HCT116 (cell line): Measurements from ENCODE around the gene SLC10A3.
"Not testable (repeated sequence)": the region's sequence is repeated elsewhere in the genome, so short reads cannot be mapped to it uniquely, and the experiment has no call there.

ENCODE experiments used
- CEBPB ChIP-seq: IDR thresholded peaks from 2 replicates; pipeline ENCODE4 v1.6.1; 2012; ENCODE audit warnings: low read depth
- ELF1 ChIP-seq: IDR thresholded peaks from 2 replicates; pipeline ENCODE4 v1.6.1; 2012; ENCODE audit warnings: low read depth, borderline replicate concordance
- EZH2 ChIP-seq: fragments of 200-600 bp; sonication (generic); IDR thresholded peaks from 2 replicates; pipeline ENCODE4 v1.6.1; 2017; ENCODE audit warnings: antibody characterized with exemption, mixed run types
- EZH2phosphoT487 ChIP-seq: fragments of 200-600 bp; IDR thresholded peaks from 2 replicates; pipeline ENCODE4 v1.6.1; 2018; ENCODE audit warnings: antibody characterized with exemption, borderline replicate concordance
- JUND ChIP-seq: IDR thresholded peaks from 2 replicates; pipeline ENCODE4 v1.6.1; 2012
- POLR2AphosphoS5 ChIP-seq: IDR thresholded peaks from 2 replicates; pipeline ENCODE4 v1.6.1; 2011; ENCODE audit warnings: mild to moderate bottlenecking, low read depth, low read length, moderate library complexity
- SP1 ChIP-seq: IDR thresholded peaks from 2 replicates; pipeline ENCODE4 v1.6.1; 2012; ENCODE audit warnings: low read depth
- TF ChIP-seq, protein P1 (sequence below), 3 experiments: fragments of 200-600 bp in 1 of 3; sonication (generic) in 1 of 3; IDR thresholded peaks in 2 of 3; conservative IDR thresholded peaks in 1 of 3; 2 replicates each; pipeline ENCODE4 v1.5.1; 2012 to 2017; ENCODE audit warnings: low read depth in 2 of 3, low read length in 2 of 3, antibody characterized with exemption in 1 of 3, borderline replicate concordance in 1 of 3, control low read depth in 1 of 3, mild to moderate bottlenecking in 1 of 3, mixed read lengths in 1 of 3, mixed run types in 1 of 3, moderate library complexity in 1 of 3; ENCODE audit not compliant: insufficient read depth in 1 of 3
- TF ChIP-seq, protein P2 (sequence below): IDR thresholded peaks from 2 replicates; pipeline ENCODE4 v1.6.1; 2012
- TF ChIP-seq, protein P3 (sequence below): IDR thresholded peaks from 2 replicates; pipeline ENCODE4 v1.6.1; 2012; ENCODE audit warnings: low read depth

GRCh38 chrX:154501423-154501822, 11.0 kb upstream of the SLC10A3 start:
- TF ChIP-seq EZH2, ELF1, EZH2phosphoT487, JUND, CEBPB, POLR2AphosphoS5, SP1: not testable (repeated sequence)
- TF ChIP-seq, protein P1, sequence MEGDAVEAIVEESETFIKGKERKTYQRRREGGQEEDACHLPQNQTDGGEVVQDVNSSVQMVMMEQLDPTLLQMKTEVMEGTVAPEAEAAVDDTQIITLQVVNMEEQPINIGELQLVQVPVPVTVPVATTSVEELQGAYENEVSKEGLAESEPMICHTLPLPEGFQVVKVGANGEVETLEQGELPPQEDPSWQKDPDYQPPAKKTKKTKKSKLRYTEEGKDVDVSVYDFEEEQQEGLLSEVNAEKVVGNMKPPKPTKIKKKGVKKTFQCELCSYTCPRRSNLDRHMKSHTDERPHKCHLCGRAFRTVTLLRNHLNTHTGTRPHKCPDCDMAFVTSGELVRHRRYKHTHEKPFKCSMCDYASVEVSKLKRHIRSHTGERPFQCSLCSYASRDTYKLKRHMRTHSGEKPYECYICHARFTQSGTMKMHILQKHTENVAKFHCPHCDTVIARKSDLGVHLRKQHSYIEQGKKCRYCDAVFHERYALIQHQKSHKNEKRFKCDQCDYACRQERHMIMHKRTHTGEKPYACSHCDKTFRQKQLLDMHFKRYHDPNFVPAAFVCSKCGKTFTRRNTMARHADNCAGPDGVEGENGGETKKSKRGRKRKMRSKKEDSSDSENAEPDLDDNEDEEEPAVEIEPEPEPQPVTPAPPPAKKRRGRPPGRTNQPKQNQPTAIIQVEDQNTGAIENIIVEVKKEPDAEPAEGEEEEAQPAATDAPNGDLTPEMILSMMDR (IDR thresholded peaks at IDR 0.05 in 2 of 3, conservative IDR thresholded peaks at IDR 0.05 in 1 of 3; ENCODE audit: borderline replicate concordance in 1 of 3, insufficient read depth in 1 of 3, low read depth in 2 of 3, low read length in 2 of 3), result not testable (repeated sequence)
- TF ChIP-seq, protein P2, sequence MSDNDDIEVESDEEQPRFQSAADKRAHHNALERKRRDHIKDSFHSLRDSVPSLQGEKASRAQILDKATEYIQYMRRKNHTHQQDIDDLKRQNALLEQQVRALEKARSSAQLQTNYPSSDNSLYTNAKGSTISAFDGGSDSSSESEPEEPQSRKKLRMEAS, result not testable (repeated sequence)
- TF ChIP-seq, protein P3, sequence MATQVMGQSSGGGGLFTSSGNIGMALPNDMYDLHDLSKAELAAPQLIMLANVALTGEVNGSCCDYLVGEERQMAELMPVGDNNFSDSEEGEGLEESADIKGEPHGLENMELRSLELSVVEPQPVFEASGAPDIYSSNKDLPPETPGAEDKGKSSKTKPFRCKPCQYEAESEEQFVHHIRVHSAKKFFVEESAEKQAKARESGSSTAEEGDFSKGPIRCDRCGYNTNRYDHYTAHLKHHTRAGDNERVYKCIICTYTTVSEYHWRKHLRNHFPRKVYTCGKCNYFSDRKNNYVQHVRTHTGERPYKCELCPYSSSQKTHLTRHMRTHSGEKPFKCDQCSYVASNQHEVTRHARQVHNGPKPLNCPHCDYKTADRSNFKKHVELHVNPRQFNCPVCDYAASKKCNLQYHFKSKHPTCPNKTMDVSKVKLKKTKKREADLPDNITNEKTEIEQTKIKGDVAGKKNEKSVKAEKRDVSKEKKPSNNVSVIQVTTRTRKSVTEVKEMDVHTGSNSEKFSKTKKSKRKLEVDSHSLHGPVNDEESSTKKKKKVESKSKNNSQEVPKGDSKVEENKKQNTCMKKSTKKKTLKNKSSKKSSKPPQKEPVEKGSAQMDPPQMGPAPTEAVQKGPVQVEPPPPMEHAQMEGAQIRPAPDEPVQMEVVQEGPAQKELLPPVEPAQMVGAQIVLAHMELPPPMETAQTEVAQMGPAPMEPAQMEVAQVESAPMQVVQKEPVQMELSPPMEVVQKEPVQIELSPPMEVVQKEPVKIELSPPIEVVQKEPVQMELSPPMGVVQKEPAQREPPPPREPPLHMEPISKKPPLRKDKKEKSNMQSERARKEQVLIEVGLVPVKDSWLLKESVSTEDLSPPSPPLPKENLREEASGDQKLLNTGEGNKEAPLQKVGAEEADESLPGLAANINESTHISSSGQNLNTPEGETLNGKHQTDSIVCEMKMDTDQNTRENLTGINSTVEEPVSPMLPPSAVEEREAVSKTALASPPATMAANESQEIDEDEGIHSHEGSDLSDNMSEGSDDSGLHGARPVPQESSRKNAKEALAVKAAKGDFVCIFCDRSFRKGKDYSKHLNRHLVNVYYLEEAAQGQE, result not testable (repeated sequence)
